HG02884 (cell line): Measurements from ENCODE around the gene SLC2A6.

Source experiments
- ATAC-seq: cut with Tn5 transposase; IDR thresholded peaks from one replicate; pipeline ENCODE4 v1.9.1; 2021; ENCODE audit warnings: mild to moderate bottlenecking, moderate library complexity; ENCODE audit not compliant: unreplicated experiment

Gene SLC2A6

DNA sequence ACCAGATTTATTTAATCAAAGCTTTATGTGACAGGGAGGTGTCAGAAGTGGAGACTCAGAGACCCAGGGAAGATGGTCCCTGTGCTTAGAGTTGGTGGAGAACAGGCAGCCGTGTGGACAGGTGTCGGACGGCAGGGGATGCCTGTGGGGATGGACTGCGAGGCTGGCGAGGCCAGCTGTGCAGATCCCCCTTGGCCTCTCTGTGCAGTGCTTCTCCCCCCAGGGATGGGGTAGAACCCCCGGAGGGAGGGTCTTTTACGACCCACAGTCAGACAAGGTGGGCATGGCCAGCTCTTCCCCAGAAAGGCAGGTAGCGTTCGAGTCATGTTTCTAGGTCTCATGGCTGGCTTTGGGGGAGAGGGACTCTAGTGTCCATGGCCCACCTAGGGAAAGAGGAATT lies 4.7 kb upstream of the SLC2A6 start:
- no peak for ATAC-seq

DNA sequence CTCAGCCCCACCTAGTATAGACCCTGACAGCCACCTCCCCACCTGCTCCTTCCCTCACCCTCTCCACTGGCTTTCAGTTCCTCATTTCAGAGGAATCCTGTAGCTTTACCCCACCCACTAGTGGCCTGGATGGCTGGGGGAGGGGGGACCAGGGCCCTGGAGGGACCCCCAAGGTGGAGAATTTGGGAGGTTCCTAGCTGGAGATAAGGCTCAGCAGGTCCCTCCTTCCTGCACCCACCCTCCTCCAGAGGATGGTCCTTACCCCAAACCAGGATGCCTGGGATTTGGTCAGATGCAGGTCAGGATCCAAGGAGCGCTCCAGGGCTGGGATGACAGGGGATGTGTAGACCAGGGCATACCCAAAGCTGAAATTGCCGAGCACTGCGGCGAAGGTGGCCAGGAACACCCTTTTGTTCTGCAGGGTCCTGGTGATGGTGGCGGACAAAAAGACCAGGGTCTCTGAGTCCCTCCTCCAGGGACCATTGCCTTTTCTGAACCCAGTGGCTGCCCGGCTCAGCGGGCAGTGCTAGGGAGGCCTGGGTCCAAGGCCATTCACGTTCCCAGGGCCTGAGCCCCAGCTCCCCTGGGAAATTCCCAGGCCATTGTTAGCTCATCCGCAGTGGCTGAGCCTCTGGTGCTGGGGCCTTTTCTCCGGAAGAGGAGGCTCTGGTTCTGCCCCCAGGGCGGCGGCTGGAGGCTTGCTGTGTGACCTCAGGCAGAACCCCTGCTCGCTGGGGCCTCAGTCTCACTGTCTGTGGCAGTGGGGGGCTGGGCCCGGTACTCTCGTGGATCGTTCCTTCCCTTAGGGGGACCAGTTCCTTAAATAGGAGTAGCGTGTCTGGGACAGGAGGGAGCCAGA lies 678 bp downstream of the SLC2A6 start:
- ATAC-seq: peak; percentile 49

DNA sequence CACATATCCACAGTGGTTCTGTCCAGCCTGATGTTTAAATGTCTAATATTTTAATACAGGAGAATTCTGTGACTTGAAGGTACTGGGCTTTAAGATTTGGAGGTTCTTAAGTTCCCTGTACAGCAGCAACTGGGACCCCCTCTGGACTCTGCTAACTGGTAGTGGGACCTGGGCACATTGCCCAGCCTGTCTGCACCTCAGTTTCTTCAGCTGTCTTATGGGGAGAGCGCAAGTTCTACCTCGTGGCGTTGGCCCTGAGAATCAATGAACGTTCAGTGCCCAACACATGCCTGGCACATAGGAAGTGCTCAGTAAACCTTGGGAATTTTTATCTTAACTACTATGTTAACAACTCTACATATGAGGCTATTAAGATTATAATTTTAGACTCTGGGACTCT lies 1.4 kb downstream of the SLC2A6 start:
- ATAC-seq: no peak

DNA sequence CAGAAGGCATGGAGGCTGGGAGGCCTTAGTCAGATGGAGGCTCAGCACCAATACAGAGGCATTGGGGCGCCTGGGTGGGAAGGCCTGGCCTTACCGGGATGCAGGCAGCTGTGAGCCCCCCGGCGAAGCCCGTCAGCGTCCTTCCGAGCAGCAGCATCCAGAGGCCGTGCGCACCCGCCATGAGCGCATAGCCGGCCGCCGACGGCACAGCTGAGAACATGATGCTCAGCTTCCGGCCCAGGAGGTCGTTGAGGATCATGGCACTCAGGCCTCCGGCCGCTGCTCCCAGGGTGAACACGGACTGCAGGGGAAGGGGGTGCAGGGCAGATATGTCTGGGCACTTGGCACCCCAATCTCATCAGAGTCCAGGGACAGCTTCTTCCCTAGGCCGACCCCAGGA lies 2.0 kb downstream of the SLC2A6 start:
- ATAC-seq: no peak

DNA sequence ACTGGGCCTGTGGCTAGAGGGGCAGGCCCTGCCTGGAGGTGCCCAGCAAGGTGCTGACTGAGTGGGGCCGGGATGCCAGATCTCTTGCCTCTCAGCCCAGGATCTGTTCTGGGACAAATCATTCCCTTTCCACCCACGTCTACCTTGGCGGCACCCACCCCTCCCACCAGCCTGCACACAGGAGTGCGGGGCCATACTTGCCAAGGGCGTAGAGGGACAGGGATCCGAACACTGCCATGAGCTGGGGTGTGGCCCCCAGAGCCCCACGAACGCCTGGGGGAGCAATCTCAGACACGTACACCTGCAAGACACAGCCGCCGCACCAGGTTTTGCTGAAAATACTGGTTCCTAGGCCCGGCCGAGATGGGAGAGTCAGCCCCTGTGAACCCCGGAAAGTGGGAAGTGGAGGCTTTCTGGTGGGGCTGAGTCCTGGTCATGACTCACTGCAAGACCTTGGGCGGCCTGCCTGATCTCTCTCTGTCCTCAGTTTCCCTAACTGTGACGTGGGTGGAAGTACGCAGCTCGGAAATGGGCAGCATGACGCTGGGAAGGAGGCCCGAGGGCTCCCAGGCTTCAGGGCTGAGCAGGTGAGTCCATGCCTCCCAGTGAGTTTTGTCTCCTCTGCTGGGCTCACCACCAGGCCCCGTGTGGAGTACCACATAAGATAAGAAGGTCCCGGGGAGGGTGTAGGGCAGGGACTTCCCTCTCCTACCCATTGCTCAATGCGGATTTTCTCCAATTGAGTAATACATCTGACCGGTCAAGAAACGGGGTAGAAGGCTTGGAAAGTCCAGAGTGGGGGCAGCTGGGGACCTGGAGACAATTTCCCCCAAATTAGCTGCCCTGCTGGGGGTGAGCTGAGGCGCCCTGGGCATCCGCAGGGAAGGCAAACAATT lies 2.6 kb downstream of the SLC2A6 start:
- no peak for ATAC-seq

DNA sequence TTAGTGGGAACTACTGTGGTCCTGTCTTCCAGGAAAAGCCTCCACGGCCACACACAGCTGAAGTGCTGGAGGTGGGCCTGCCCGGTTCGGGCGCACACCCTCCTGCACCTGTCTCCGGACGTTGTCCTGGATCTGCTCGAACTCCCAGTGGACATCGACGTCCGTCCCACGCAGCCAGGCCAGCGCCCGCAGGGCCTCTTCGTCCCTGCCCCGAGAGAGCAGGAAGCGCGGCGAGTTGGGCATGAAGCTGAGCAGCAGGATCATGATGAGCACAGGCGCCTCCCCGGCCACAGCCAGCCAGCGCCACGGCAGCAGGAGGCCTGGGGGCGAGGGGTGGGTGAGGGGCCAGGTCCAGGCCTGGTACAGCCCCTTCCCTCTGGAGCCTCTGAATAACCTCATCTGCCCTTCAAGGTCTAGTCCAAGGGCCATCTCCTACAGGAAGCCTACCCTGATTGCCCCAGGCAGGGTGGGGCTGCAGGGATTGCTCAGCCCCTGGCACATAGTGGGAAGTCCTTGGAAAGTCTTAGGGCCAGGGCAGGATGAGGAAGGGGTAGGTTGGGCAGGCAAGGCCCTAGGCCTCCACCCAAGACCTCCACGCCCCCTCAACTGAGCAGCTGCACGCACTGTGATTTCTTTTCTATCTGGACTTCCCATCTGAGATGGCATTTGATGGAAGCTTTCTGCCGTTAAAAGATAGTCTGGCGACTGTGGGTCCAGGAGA lies 3.4 kb downstream of the SLC2A6 start:
- no peak for ATAC-seq

DNA sequence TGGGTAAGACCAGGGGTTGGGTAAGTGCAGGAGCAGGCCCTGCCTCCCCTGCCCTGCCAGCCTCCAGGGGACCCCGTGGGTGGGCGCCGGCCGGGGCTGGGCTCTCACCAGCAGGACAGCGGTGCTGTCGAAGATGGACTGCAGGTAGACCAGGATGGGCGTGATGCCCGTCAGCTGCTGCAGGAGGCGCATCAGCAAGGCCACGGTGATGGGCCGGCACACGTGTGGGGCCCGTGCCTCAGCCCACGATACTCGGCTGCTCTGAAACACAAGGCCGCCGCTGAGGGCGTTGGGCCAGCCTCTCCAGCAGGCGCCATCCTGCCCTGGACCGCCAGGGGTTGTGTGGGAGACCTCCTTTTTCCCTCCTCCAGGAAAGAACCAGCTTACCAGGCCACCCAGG lies 4.0 kb downstream of the SLC2A6 start:
- ATAC-seq: no peak

DNA sequence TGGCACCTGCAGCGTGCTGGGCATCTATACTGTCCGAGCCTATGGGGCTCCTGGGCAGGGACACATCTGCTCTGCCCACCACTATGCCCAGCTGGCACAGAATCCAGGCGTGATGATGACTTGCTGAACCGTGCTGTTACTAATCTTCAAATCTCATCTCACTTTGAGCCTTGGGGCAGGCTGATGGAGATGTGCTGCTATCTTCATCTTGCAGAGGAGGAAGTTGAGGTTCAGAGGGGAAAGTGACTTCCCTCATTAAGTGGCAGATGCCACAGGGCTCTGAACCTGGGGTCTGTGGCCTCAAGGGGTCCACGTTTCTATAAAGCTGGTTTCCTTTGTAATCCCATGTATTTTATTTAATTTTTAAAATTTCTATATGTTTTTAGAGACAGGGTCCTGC lies 4.7 kb downstream of the SLC2A6 start:
- no peak for ATAC-seq

DNA sequence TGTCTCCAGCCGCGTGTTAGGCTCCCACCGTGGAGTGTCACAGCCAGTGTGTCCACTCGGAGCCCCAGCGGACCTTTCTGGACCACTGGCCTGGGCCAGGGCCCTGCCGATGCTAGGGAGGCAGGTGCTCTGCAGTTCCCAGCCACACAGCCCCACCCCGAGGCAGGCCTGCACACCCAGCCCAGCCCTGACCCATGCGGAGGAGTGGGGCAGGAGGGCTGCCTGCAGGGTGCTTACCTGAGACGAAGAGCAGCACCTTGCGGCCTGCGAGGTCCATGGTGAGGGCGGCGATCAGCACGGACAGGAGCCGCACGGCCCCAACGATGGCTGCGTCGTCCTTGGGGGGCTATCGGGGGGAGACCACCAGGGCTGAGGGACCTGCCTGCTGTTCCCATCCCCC lies 5.2 kb downstream of the SLC2A6 start:
- ATAC-seq: no peak

DNA sequence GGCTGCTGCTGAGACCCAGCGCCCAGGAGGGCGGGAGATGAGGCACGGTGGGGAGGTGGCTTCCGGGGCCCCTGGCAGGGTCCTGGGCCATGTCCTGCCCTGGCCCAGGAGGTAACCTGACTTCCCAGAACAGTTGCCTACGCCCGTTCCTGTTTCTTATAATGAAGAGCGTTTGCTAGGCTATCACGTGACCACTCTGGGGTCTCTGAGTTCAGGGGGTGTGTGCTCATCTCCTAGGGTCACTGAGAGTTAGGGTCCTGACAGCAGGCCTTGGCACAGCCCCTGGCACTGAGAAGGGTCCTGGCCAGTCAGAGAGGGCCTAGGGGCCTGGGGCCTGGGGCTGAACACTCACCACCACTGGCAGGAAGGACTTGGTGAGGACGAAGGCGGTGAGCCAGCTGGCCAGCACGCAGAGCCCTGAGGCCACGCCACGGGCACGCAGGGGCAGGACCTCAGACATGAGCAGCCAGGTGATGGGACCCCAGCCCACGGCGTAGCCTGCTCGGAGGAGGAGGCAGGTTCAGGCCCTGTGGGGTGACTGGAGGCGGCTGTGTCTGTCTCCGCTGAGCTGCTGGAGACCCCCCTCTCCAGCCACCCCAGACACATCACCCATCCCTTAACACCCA lies 6.0 kb downstream of the SLC2A6 start:
- ATAC-seq: no peak

DNA sequence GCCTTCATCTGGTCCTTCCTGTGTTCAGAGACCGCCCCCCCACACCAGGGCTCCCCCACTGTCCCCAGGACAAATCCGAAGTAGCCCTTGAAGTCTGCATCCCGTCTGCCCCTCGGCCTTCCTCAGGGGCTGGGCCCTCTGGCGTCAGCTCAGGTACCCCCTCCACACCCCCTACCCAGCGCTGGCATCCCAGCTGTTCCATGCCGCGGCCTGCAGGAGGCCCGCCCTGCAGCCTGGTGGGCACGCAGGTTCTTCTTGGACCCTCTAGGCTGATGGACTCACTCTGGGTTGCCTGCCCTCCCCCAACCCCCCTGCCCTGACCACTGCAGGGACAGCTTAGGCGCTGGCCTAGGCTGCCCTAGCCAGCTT lies 6.6 kb downstream of the SLC2A6 start:
- no peak for ATAC-seq

DNA sequence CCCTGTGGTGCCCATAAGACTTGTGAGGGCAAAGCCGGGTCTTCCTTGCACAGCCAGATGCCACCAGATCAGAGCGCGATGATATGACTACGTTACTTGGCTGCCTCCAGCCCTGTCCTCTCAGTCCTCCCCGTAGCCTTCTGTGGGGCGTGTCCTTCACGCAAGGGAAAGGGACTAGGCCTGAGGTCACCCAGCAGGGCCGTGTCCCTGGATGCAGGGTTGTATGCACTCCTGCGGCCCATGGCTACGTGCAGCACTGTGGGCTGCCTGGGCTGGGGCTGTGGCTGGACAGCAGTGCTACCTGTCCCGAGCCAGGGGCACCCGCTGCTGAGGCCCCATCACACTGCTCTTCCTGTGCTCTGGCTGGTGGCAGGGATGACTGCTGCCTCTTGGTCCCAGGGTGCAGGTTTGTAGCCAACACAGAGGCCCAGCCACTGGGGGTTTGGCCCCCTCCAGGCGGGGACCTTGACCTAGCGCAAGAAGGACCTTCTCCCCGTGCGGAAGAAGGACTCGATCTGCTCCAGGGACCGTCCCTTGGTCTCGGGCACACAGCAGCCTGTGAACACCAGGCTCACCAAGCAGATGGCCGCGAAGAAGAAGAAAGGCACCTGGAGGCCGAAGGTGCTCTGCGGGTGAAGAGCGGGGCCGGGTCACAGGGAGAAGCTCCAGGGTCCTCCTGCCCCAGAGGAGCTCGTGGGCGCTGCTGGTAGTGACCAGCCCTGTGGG lies 7.2 kb downstream of the SLC2A6 start:
- no peak for ATAC-seq

DNA sequence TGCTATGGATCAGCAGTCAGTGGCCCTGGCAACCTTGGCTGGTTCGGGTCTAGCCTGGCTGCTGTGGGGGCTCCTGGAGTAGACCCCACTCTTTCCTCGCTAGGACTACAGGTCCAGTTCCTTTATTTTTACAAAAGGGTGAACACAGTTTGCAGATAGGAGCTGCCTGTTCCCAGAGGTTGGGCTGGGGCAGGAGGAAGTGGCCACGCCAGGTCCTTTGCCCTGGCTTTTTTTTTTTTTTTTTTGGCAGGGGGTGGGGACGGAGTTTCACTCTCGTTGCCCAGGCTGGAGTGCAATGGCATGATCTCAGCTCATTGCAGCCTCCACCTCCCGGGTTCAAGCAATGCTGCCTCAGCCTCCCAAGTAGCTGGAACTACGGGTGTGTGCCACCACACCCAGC lies 7.9 kb downstream of the SLC2A6 start:
- ATAC-seq: no peak

DNA sequence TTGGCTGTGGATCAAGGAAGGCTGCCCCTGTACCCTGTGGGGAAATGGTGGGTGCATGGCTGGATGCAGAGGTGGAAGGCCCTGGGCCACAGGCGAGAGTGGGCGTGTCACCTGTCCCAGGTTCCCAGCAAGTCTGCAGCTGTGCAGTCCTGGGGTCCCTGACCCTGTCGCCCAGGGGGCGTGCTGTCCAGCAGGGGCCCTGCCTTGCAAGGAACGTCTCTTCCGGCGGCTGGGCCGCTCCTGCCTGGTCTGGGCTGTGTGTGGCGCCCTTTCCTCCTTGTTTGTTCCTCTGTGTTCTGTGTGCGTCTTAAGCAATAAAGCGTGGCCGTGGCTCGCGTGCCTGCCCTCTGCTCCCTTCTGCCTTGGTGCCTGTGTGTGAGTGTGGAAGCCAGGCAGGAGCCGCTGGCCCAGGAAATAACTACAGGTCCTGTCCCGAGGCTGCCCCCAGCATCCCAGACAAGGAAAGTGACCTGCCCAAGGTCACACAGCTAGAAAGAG lies 8.4 kb downstream of the SLC2A6 start:
- no peak for ATAC-seq

DNA sequence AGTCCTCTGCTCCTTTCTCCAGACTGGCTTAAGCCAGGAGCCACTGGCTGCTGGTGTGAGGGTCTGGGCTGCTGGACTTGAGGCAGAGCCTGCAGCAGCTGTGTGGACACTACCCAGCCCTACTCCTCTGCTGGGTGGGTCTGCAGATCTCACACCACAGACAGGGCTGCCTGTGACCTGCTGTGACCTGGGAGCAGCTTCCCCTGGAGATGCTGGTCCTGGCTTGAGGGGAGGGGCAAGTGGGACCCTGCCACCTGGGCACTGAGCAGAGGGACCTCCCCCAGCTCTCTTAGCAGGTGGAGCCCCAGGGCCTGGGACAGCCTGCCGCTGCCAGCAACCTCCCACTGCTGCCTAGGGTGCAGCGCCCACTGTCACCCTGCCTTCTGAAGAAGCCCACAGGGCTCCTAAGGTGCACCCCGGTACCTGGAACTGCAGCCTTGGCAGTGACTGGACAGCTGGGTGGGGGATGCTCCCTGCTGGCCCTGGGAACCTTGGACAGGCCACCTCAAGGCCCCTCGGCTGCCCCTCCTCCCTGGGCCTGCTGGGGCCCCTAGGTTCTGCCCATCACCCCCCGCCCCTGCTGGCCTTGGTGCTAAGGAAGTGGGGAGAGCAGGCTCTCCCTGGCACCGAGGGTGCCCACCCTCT lies 10.0 kb downstream of the SLC2A6 start:
- ATAC-seq: no peak

DNA sequence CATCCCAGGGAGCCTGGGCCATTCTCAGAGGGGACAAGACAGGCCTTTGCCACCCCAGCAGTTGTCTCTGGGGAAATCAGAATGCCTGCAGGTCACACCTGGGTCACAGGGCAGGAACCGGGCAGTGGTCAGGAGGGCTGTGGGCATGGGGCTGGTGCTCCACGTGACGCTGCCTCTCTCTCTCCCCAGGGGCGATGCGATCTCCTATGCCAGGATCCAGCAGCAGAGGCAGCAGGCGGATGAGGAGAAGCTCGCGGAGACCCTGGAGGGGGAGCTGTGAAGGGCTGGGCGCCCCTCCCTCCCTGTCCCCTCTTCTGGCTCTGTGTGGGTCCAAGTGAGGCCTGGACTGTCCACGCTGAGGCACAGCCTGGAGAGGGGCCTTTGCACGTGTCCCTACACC lies 10.5 kb downstream of the SLC2A6 start:
- ATAC-seq: no peak

DNA sequence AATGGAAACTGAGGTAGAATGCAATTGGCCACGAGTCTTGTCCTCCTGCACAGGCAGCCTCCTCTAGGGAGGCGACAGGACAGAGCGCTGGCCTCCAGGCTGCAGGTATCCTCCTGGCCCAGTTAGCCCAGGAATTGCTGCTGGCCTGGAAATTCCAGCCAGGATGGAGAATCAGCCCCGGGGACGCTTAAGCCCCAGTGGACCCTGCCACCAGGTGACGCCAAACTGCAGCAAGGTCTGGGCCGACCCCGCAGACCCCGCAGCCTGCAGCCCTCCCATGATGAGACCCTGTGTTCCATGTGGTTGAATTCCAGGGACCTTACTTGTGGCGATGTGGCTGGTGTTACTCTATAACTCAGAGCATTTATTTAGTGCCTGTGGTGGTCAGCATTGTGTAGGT lies 11.8 kb downstream of the SLC2A6 start:
- ATAC-seq: no peak

DNA sequence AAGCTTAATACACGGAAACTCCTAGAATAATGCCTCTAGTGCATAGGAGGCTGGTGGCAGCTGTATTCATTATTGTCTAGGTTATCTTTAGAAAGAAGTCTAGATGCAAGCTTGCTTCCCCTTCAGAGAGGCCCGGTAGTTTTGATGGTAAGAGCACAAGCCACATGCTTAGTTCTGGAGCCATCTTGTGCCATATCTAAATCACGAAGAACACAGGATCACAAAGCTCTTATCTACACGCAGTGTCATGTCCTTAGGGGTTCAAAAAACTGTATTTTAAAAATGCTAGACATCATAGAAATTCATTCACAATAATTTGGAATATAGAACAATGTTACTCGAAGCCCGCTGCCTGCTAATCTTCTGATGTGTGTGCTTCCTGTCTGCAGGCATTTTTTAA lies 12.9 kb downstream of the SLC2A6 start:
- no peak for ATAC-seq

DNA sequence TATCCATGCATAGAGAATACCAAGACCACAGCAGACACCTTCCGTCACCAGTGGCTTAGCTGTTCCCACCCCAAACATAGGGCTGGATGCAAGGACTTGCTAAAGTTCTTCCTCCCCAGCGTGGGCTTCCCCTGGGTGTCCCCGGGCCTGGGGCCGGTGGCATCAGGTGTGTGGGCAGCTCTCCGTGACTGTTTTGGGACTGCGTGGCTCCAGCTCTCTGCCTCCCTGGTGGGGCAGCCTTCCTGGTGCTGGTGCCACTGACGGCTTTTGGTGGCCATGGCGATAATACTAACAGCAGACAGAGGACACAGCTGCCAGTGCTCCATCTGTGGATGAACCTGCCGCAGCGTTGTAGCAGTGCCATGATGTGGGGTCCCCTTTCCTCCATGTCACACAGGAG lies 14.3 kb downstream of the SLC2A6 start:
- ATAC-seq: no peak
